HG02981 (cell line): Measurements from ENCODE around the gene CSNK1G1.
"Not testable (repeated sequence)": the region's sequence is repeated elsewhere in the genome, so short reads cannot be mapped to it uniquely, and the experiment has no call there.

Experiments
- ATAC-seq: cut with Tn5 transposase; IDR thresholded peaks from one replicate; pipeline ENCODE4 v1.9.1; 2021; ENCODE audit warnings: mild to moderate bottlenecking, moderate library complexity; ENCODE audit not compliant: unreplicated experiment

The CSNK1G1 gene

GRCh38 chr15:64138331-64138941 is 217.5 kb downstream of the CSNK1G1 start:
- ATAC-seq = no peak

- no peak for ATAC-seq
Observed at GRCh38 chr15:64137226-64137833, 218.6 kb downstream of the CSNK1G1 start.

GRCh38 chr15:64136347-64136746 is 219.6 kb downstream of the CSNK1G1 start:
- no peak for ATAC-seq

GRCh38 chr15:64134345-64134829 is 221.6 kb downstream of the CSNK1G1 start:
- ATAC-seq = no peak

- no peak for ATAC-seq
Observed at GRCh38 chr15:64133623-64134344, 222.2 kb downstream of the CSNK1G1 start.

GRCh38 chr15:64132217-64132616 is 223.8 kb downstream of the CSNK1G1 start:
- no peak for ATAC-seq

GRCh38 chr15:64131547-64131946 is 224.4 kb downstream of the CSNK1G1 start:
- no peak for ATAC-seq

- ATAC-seq = no peak
Observed at GRCh38 chr15:64130159-64130558, 225.8 kb downstream of the CSNK1G1 start.

GRCh38 chr15:64127521-64128270 is 228.3 kb downstream of the CSNK1G1 start:
- ATAC-seq = no peak

GRCh38 chr15:64125978-64126377 is 230.0 kb downstream of the CSNK1G1 start:
- no peak for ATAC-seq

- ATAC-seq = no peak
Observed at GRCh38 chr15:64122936-64123351, 233.0 kb downstream of the CSNK1G1 start.

GRCh38 chr15:64122444-64122843 is 233.5 kb downstream of the CSNK1G1 start:
- ATAC-seq = no peak

GRCh38 chr15:64121614-64122013 is 234.4 kb downstream of the CSNK1G1 start:
- no peak for ATAC-seq

- not testable (repeated sequence) for ATAC-seq
Observed at GRCh38 chr15:64120322-64120721, 235.7 kb downstream of the CSNK1G1 start.

- no peak for ATAC-seq
Observed at GRCh38 chr15:64117759-64118487, 238.1 kb downstream of the CSNK1G1 start.
